ENCODE measurements around the gene CCDC106.

GRCh38 chr19:55623130-55623529 is 24.9 kb upstream of the CCDC106 start:
- TF ChIP-seq CTCF (conservative IDR thresholded peaks at IDR 0.05; ENCODE audit: low read depth, low read length) (no peak), RFX5 (IDR thresholded peaks at IDR 0.05; ENCODE audit: low read depth, low read length) (no peak), SMC3 (IDR thresholded peaks at IDR 0.05; ENCODE audit: low read depth, low read length) (no peak), USF2 (IDR thresholded peaks at IDR 0.05; ENCODE audit: low read depth, low read length) (no peak), RAD21 (IDR thresholded peaks at IDR 0.05; ENCODE audit: low read length) (no peak), POLR2A (IDR thresholded peaks at IDR 0.05; ENCODE audit: low read depth, low read length) (no peak)

All from IMR-90 (cell line).